Omental fat pad (tissue), 4 donors: ENCODE measurements around the gene LRRC71. TPM values are rescaled to one million over a fixed set of nuclear protein-coding genes. Genes with fewer than 3 reads are reported as not detected.

Experiments used
- ATAC-seq: fragments of 150-250 bp; one replicate; pipeline ENCODE4 v1.9.1; 2016; ENCODE audit warnings: mild to moderate bottlenecking, moderate library complexity; ENCODE audit not compliant: low FRiP score
- DNase-seq: peaks from one replicate; pipeline ENCODE4 v3.0.0-alpha.2; 2019; ENCODE audit warnings: low spot score
- small RNA-seq: library from RNA; depleted of rRNA; stranded (forward); fragments of <200 nt; gene quantifications from one replicate; pipeline ENCODE3, GENCODE V24; 2016
- total RNA-seq, 4 donors: library from RNA; depleted of rRNA; stranded (reverse); fragments of >200 nt; gene quantifications; one replicate each; pipeline ENCODE4 v1.1.0, GENCODE V29; 2016
- TF ChIP-seq, protein P1 (sequence below), 3 donors: fragments of 450-650 bp; IDR thresholded peaks; one replicate each; pipeline ENCODE4 v1.5.1; 2016 to 2017; ENCODE audit warnings: antibody characterized with exemption in 3 of 3, mild to moderate bottlenecking in 3 of 3, moderate library complexity in 2 of 3

LRRC71 gene
- total RNA-seq, 4 donors from 2014 or later = not detected

DNA sequence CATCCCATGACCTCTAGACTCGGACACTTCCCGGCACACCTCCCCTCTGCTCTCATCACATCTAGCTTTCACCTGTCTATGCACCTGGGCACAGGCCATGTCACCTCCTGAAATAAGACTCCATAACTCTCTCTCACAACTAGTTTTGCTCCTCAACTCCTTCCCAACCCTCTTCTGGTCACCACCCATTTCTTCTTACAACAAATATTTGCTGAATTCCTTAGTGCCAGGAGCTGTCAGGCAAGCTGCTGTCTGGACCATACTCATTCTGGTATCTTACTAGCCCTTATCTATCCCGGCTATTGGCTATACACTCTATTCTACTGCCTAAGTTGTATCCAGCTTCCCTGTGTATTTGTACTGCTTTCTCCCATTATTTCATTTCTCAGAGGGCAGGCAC lies 49.1 kb downstream of the LRRC71 start:
- TF ChIP-seq, protein P1, sequence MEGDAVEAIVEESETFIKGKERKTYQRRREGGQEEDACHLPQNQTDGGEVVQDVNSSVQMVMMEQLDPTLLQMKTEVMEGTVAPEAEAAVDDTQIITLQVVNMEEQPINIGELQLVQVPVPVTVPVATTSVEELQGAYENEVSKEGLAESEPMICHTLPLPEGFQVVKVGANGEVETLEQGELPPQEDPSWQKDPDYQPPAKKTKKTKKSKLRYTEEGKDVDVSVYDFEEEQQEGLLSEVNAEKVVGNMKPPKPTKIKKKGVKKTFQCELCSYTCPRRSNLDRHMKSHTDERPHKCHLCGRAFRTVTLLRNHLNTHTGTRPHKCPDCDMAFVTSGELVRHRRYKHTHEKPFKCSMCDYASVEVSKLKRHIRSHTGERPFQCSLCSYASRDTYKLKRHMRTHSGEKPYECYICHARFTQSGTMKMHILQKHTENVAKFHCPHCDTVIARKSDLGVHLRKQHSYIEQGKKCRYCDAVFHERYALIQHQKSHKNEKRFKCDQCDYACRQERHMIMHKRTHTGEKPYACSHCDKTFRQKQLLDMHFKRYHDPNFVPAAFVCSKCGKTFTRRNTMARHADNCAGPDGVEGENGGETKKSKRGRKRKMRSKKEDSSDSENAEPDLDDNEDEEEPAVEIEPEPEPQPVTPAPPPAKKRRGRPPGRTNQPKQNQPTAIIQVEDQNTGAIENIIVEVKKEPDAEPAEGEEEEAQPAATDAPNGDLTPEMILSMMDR (IDR thresholded peaks at IDR 0.05) = no peak
- DNase-seq = no peak
- no peak for ATAC-seq

DNA sequence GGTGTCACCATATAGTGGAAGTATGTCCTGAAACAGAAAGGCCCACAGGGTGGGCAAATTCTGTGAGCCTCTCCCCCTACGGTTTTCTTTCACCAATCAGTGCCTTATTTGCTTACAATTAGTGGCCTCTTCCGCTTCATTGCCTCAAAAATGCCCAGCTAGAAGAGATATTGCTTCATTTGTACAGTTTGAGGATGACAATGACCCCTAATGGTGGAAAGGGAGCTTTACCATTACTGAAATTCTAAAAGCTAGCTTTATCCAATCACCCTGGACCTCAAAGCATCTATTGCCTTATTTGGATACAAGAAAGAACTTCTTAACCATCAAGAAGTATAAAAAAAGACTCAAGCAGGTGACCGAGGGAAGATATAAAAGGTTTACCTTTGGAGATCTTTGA lies 49.6 kb downstream of the LRRC71 start:
- ATAC-seq = no peak

DNA sequence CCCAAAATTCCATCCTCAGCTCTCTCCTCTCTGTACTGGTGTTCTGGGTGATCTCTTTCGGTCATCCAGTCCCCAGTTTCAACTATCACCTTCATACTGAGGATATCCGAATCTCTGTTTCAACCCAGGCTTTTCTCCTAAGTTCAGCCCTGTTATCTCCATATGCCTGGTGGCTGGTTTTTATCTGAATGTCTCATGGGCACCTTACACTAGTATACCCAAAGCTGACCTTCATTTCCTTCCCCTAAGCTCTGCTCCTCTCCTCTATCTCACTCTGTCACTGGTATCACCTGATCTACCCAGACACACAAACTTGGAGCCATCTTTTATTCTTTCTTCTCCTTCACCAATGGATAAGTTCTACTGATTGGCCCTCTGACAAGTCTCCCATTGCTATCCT lies 53.0 kb downstream of the LRRC71 start:
- ATAC-seq (no peak), DNase-seq (no peak)
- TF ChIP-seq, protein P1 (IDR thresholded peaks at IDR 0.05) = no peak

More for the DNA sequence above, 49.6 kb downstream of the LRRC71 start:
- DNase-seq = no peak
- TF ChIP-seq, protein P1 (IDR thresholded peaks at IDR 0.05) = no peak

DNA sequence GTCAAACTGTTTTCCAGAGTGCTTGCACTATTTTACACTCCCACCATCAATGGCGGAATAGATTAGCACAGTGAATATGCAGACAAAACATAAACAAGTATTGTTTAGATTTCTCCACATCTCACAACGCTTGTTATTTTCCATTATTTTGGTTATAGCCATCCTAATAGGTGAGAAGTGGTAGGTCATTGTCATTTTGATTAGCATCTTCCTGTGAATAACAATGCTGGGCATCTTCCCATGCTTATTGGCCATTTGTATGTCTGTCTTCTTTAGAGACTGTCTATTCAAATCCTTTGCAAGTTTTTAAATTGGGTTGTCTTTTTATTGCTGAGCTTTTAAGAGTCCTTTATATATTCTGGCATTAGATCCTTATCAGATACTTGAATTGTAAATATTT lies 54.7 kb downstream of the LRRC71 start:
- no peak for DNase-seq
- TF ChIP-seq, protein P1 (IDR thresholded peaks at IDR 0.05) = no peak
- ATAC-seq = no peak

DNA sequence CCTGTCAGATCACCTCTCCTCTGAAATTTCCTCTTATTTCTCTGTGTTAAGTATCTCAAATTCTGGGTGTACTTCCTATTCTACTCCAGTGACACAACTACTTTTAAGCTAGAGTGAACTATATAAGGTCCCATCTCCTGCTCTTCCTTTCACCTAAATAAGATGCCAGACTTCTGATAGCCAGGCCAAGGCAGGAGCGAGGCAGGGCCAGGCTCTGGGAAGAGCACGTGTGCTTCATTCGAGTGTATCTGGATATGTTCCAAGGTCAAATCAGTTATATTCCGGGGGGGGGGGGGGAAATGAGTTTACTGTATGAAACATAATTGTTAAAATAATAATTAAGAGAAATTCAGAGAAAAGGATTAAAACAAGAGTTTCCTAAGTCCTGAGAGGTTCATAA lies 60.1 kb downstream of the LRRC71 start:
- ATAC-seq (no peak), DNase-seq (no peak)
- TF ChIP-seq, protein P1 (IDR thresholded peaks at IDR 0.05) = no peak

Small RNA genes within 50 kb of the gene (small RNA-seq; reads per million reads assigned to genes)
- gene MIR765 = not detected

Other genes with a start within 250 kb of the LRRC71 start
- gene NES, start 243.2 kb upstream of the LRRC71 start, total RNA-seq = 10 to 100 TPM; 17.4 to 76.4 (median 27.7) TPM
- 1 to 10 TPM in 3 of 4 donors, not detected in 1; 4.5 to 8.8 (median 8.8) TPM for gene CRABP2, start 215.0 kb upstream of the LRRC71 start, total RNA-seq
- gene METTL25B, start 192.2 kb upstream of the LRRC71 start, total RNA-seq = 10 to 100 TPM; 12.1 to 25.4 (median 18.8) TPM
- 10 to 100 TPM; 19.8 to 34.1 (median 28.2) TPM for gene ISG20L2, start 191.9 kb upstream of the LRRC71 start, total RNA-seq
- gene MRPL24, start 179.5 kb upstream of the LRRC71 start, total RNA-seq = 10 to 100 TPM; 45.0 to 74.4 (median 69.8) TPM
- 100 to 1,000 TPM; 124 to 242 (median 137) TPM for gene HDGF, start 169.0 kb upstream of the LRRC71 start, total RNA-seq
- gene PRCC, start 153.1 kb upstream of the LRRC71 start, total RNA-seq = 10 to 100 TPM; 25.5 to 34.7 (median 28.2) TPM
- 1 to 10 TPM; 2.2 to 6.5 (median 3.7) TPM for gene SH2D2A, start 103.8 kb upstream of the LRRC71 start, total RNA-seq
- gene INSRR, start 61.5 kb upstream of the LRRC71 start, total RNA-seq = under 1 TPM in 3 of 4 donors, not detected in 1; 0.06 to 0.12 (median 0.09) TPM
- 1 to 10 TPM; 1.3 to 6.3 (median 1.6) TPM for gene NTRK1, start 59.8 kb upstream of the LRRC71 start, total RNA-seq
- gene PEAR1, start 26.9 kb upstream of the LRRC71 start, total RNA-seq = 10 to 100 TPM in 2 of 4 donors, 1 to 10 TPM in 2; 5.4 to 29.5 (median 9.0) TPM
- 10 to 100 TPM; 26.4 to 46.5 (median 35.6) TPM for gene ARHGEF11, start 125.1 kb downstream of the LRRC71 start, total RNA-seq
- not detected for gene ETV3L, start 179.2 kb downstream of the LRRC71 start, total RNA-seq
- gene ETV3, start 217.8 kb downstream of the LRRC71 start, total RNA-seq = 10 to 100 TPM; 28.8 to 48.3 (median 32.5) TPM